Measurements from ENCODE around the gene CNTNAP4. TPM values are rescaled to one million over a fixed set of nuclear protein-coding genes. Genes with fewer than 3 reads are reported as not detected.

CNTNAP4 gene
- total RNA-seq, 3 donors from 2014 or later = not detected

GRCh38 chr16:76455257-76455656, 178.1 kb downstream of the CNTNAP4 start:
- Histone ChIP-seq H3K27me3 (no peaks in the 10 kb centered on the region), H3K4me3 (no peak overlapping the region), H3K9me3 (no peaks in the 10 kb centered on the region), H3K27ac (no peak overlapping the region), H3K4me1 (no peaks in the 10 kb centered on the region), H3K36me3 (no peaks in the 10 kb centered on the region)
- intact Hi-C loops (cut with DNase I; ENCODE audit: low total_unique reads) = no loop called here
- no peak for TF ChIP-seq POLR2AphosphoS5 (IDR thresholded peaks at IDR 0.05)
- no peak for TF ChIP-seq CTCF (IDR thresholded peaks at IDR 0.05)
- TF ChIP-seq POLR2A (IDR thresholded peaks at IDR 0.05) = no peak
- DNase-seq (ENCODE audit: low spot score in 2 of 2) = no peak

GRCh38 chr16:76456016-76456415, 178.8 kb downstream of the CNTNAP4 start:
- intact Hi-C loops (cut with DNase I; ENCODE audit: low total_unique reads) = no loop called here
- Histone ChIP-seq H3K36me3 (no peaks in the 10 kb centered on the region), H3K27ac (no peak overlapping the region), H3K9me3 (no peaks in the 10 kb centered on the region), H3K4me1 (no peaks in the 10 kb centered on the region), H3K27me3 (no peaks in the 10 kb centered on the region), H3K4me3 (no peak overlapping the region)
- no peak for DNase-seq (ENCODE audit: low spot score in 2 of 2)
- no peak for TF ChIP-seq POLR2AphosphoS5 (IDR thresholded peaks at IDR 0.05)
- no peak for TF ChIP-seq CTCF (IDR thresholded peaks at IDR 0.05)
- TF ChIP-seq POLR2A (IDR thresholded peaks at IDR 0.05) = no peak

GRCh38 chr16:76459111-76459510, 181.9 kb downstream of the CNTNAP4 start:
- Histone ChIP-seq H3K4me1 (no peaks in the 10 kb centered on the region), H3K27me3 (no peaks in the 10 kb centered on the region), H3K36me3 (no peaks in the 10 kb centered on the region), H3K9me3 (no peaks in the 10 kb centered on the region), H3K4me3 (no peak overlapping the region), H3K27ac (no peak overlapping the region)
- TF ChIP-seq CTCF (IDR thresholded peaks at IDR 0.05) (no peak), POLR2AphosphoS5 (IDR thresholded peaks at IDR 0.05) (no peak), POLR2A (IDR thresholded peaks at IDR 0.05) (no peak)
- no peak for DNase-seq (ENCODE audit: low spot score in 2 of 2)
- intact Hi-C loops (cut with DNase I; ENCODE audit: low total_unique reads) = no loop called here

- H3K27me3 ChIP-seq = no peaks in the 10 kb centered on the region
- H3K36me3 ChIP-seq = no peaks in the 10 kb centered on the region
- H3K9me3 ChIP-seq = no peaks in the 10 kb centered on the region
- intact Hi-C loops (cut with DNase I; ENCODE audit: low total_unique reads) = no loop called here
- TF ChIP-seq CTCF (IDR thresholded peaks at IDR 0.05) (no peak), POLR2A (IDR thresholded peaks at IDR 0.05) (no peak), POLR2AphosphoS5 (IDR thresholded peaks at IDR 0.05) (no peak)
- H3K4me1 ChIP-seq = no peaks in the 10 kb centered on the region
- H3K27ac ChIP-seq = no peak overlapping the region
- H3K4me3 ChIP-seq = no peak overlapping the region
- DNase-seq (ENCODE audit: low spot score in 2 of 2) = no peak
Measured at GRCh38 chr16:76461836-76462235, 184.6 kb downstream of the CNTNAP4 start.

- intact Hi-C loops (cut with DNase I; ENCODE audit: low total_unique reads) = no loop called here
- no peaks in the 10 kb centered on the region for H3K36me3 ChIP-seq
- H3K4me3 ChIP-seq = no peak overlapping the region
- no peaks in the 10 kb centered on the region for H3K4me1 ChIP-seq
- H3K27ac ChIP-seq = no peak overlapping the region
- no peak for TF ChIP-seq POLR2A (IDR thresholded peaks at IDR 0.05)
- TF ChIP-seq POLR2AphosphoS5 (IDR thresholded peaks at IDR 0.05) = no peak
- TF ChIP-seq CTCF (IDR thresholded peaks at IDR 0.05) = no peak
- H3K9me3 ChIP-seq = no peaks in the 10 kb centered on the region
- no peak for DNase-seq (ENCODE audit: low spot score in 2 of 2)
- no peaks in the 10 kb centered on the region for H3K27me3 ChIP-seq
Measured at GRCh38 chr16:76464955-76465620, 187.9 kb downstream of the CNTNAP4 start.
